ENCODE measurements around the gene LIN28B.

- TF ChIP-seq, protein P1, sequence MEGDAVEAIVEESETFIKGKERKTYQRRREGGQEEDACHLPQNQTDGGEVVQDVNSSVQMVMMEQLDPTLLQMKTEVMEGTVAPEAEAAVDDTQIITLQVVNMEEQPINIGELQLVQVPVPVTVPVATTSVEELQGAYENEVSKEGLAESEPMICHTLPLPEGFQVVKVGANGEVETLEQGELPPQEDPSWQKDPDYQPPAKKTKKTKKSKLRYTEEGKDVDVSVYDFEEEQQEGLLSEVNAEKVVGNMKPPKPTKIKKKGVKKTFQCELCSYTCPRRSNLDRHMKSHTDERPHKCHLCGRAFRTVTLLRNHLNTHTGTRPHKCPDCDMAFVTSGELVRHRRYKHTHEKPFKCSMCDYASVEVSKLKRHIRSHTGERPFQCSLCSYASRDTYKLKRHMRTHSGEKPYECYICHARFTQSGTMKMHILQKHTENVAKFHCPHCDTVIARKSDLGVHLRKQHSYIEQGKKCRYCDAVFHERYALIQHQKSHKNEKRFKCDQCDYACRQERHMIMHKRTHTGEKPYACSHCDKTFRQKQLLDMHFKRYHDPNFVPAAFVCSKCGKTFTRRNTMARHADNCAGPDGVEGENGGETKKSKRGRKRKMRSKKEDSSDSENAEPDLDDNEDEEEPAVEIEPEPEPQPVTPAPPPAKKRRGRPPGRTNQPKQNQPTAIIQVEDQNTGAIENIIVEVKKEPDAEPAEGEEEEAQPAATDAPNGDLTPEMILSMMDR (IDR thresholded peaks at IDR 0.05) = no peak
- no peak for TF ChIP-seq POLR2A (IDR thresholded peaks at IDR 0.05)
These were observed at the start of gene LIN28B for GRCh38 chr6:104956731-104957294.
